Prostate gland (tissue), 2 donors: Measurements from ENCODE around the gene TPM2. TPM values are rescaled to one million over a fixed set of nuclear protein-coding genes. Genes with fewer than 3 reads are reported as not detected.

Experiments used
- DNase-seq: peaks from one replicate; pipeline ENCODE4 v3.0.0-alpha.2; 2019; ENCODE audit warnings: low spot score
- H3K27ac ChIP-seq, 2 donors: fragments of 200-600 bp; sonication (generic); 2 replicates each; pipeline ENCODE4 v1.5.1; 2017 to 2019
- H3K27me3 ChIP-seq: fragments of 200-600 bp; sonication (generic); replicated peaks from 2 replicates; pipeline ENCODE4 v1.5.1; 2019; ENCODE audit not compliant: insufficient read depth
- H3K36me3 ChIP-seq, 2 donors: fragments of 200-600 bp; sonication (generic); 1 replicate in 1 of 2; 2 replicates in 1 of 2; pipeline versions ENCODE4 v1.5.1 to v1.8.1; 2017 to 2019
- H3K4me1 ChIP-seq: fragments of 200-600 bp; sonication (generic); replicated peaks from 2 replicates; pipeline ENCODE4 v1.5.1; 2019
- H3K4me3 ChIP-seq, 2 donors: fragments of 200-600 bp; sonication (generic); 2 replicates each; pipeline ENCODE4 v1.5.1; 2017 to 2019
- H3K9me3 ChIP-seq: fragments of 200-600 bp; sonication (generic); 2 replicates; pipeline ENCODE4 v1.5.1; 2017
- CTCF ChIP-seq, 4 experiments: fragments of 200-600 bp in 2 of 4; fragments of 450-650 bp in 2 of 4; sonication (generic) in 2 of 4; IDR thresholded peaks; 1 replicate in 3 of 4; 2 replicates in 1 of 4; pipeline ENCODE4 v1.5.1; 2016 to 2019; ENCODE audit warnings: antibody characterized with exemption in 4 of 4, mild to moderate bottlenecking in 2 of 4, moderate library complexity in 2 of 4
- POLR2A ChIP-seq: fragments of 450-650 bp; IDR thresholded peaks from one replicate; pipeline ENCODE4 v1.6.1; 2016; ENCODE audit warnings: antibody characterized with exemption, mild to moderate bottlenecking
- POLR2AphosphoS5 ChIP-seq: sonication (generic); formaldehyde crosslinking; IDR thresholded peaks from one replicate; pipeline ENCODE4 v1.6.1; 2017; ENCODE audit warnings: antibody characterized with exemption
- WGBS: methylation state at CpG from one replicate; pipeline ENCODE4 v1.1.5; 2018; 5-methylcytosine and 5-hydroxymethylcytosine counted together
- intact Hi-C: fragments of 100-400 bp; cut with DNase I; formaldehyde crosslinking; loops from one replicate; pipeline ENCODE4 v1.14.2; 2022
- total RNA-seq, 2 donors: library from RNA; depleted of rRNA; stranded (reverse); fragments of >200 nt; gene quantifications; one replicate each; pipeline ENCODE4 v1.1.0, GENCODE V29; 2016

The TPM2 gene
- total RNA-seq, 2 donors from 2014 or later: 1,037 to 1,042 TPM

- peak overlapping the region; percentile 90 to 92 for H3K27ac ChIP-seq
- no peaks in the 10 kb centered on the region for H3K36me3 ChIP-seq
- no peaks in the 10 kb centered on the region for H3K4me1 ChIP-seq
- no peaks in the 10 kb centered on the region for H3K9me3 ChIP-seq
- WGBS: 0% methylated on average over 21 of the region's 21 CpGs
- intact Hi-C loops: loop anchor here (10.0 kb wide), 1 partner anchor 85 kb away; the partner anchor contains the start of gene TESK1
- no peak for TF ChIP-seq POLR2AphosphoS5
- no peak for TF ChIP-seq POLR2A
- no peak for TF ChIP-seq CTCF (IDR thresholded peaks at IDR 0.05)
- peak overlapping the region; percentile 76 to 84 for H3K4me3 ChIP-seq
- no peak for DNase-seq
- no peaks in the 10 kb centered on the region for H3K27me3 ChIP-seq
Measured at GRCh38 chr9:35690294-35690613, 529 bp upstream of the TPM2 start.

- H3K27ac ChIP-seq: peak overlapping the region; percentile 90 to 92
- 45% methylated on average over 12 of the region's 12 CpGs for WGBS
- TF ChIP-seq CTCF (IDR thresholded peaks at IDR 0.05): no peak
- no peak for TF ChIP-seq POLR2A
- TF ChIP-seq POLR2AphosphoS5: no peak
- intact Hi-C loops: no loop called here
- no peaks in the 10 kb centered on the region for H3K27me3 ChIP-seq
- no peaks in the 10 kb centered on the region for H3K36me3 ChIP-seq
- H3K4me3 ChIP-seq: peak overlapping the region; percentile 76 to 84
- H3K9me3 ChIP-seq: no peaks in the 10 kb centered on the region
- DNase-seq: no peak
- no peaks in the 10 kb centered on the region for H3K4me1 ChIP-seq
Measured at GRCh38 chr9:35688558-35689541, 875 bp downstream of the TPM2 start.

- no peak for DNase-seq
- 75% methylated on average over 2 of the region's 2 CpGs for WGBS
- peak overlapping the region; percentile 76 to 84 for H3K4me3 ChIP-seq
- H3K4me1 ChIP-seq: no peaks in the 10 kb centered on the region
- intact Hi-C loops: no loop called here
- H3K36me3 ChIP-seq: no peaks in the 10 kb centered on the region
- H3K27me3 ChIP-seq: no peaks in the 10 kb centered on the region
- no peak for TF ChIP-seq POLR2AphosphoS5
- no peak for TF ChIP-seq CTCF (IDR thresholded peaks at IDR 0.05)
- TF ChIP-seq POLR2A: no peak
- H3K9me3 ChIP-seq: no peaks in the 10 kb centered on the region
- peak overlapping the region; percentile 90 to 92 for H3K27ac ChIP-seq
Measured at GRCh38 chr9:35687972-35688557, 1.7 kb downstream of the TPM2 start.

- Histone ChIP-seq H3K36me3 (no peaks in the 10 kb centered on the region), H3K9me3 (no peaks in the 10 kb centered on the region), H3K4me1 (no peaks in the 10 kb centered on the region), H3K4me3 (peak overlapping the region in 1 of 2 donors; percentile 76), H3K27me3 (no peaks in the 10 kb centered on the region), H3K27ac (peak overlapping the region; percentile 90 to 92)
- no peak for DNase-seq
- TF ChIP-seq POLR2A (no peak), POLR2AphosphoS5 (no peak), CTCF (IDR thresholded peaks at IDR 0.05) (no peak)
- intact Hi-C loops: no loop called here
- 54% methylated on average over 2 of the region's 2 CpGs for WGBS
Measured at GRCh38 chr9:35687306-35687705, 2.4 kb downstream of the TPM2 start.
